WI38 (cell line): ENCODE results near the gene STRIP2.
"Not testable (repeated sequence)": the region's sequence is repeated elsewhere in the genome, so short reads cannot be mapped to it uniquely, and the experiment has no call there.

Experiments
- H3K4me3 ChIP-seq: 2 replicates; pipeline ENCODE4 v1.5.1; 2011; ENCODE audit warnings: low read depth, mild to moderate bottlenecking, control low read depth, low read length
- TF ChIP-seq, protein P1 (sequence below): IDR thresholded peaks from 2 replicates; pipeline ENCODE4 v1.5.1; 2012; ENCODE audit warnings: low read depth, mild to moderate bottlenecking, control low read depth, low read length

The STRIP2 gene

DNA sequence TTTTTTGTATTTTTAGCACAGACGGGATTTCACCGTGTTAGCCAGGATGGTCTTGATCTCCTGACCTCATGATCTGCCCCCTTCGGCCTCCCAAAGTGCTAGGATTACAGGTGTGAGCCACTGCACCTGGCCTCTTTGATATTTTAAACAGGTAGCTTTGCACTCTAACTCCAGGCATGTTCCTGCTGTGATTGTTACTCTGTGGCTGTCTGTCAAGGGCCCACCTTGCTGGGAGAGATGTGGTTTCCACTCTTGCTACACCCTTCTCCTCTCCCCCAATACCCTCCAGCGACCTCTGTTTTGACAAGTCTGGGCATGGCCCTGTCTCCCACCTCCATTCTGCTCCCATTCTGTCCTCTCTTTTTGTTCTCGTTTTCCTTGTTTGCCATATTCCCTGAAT lies 85.2 kb downstream of the STRIP2 start:
- no peak overlapping the region for H3K4me3 ChIP-seq
- TF ChIP-seq, protein P1, sequence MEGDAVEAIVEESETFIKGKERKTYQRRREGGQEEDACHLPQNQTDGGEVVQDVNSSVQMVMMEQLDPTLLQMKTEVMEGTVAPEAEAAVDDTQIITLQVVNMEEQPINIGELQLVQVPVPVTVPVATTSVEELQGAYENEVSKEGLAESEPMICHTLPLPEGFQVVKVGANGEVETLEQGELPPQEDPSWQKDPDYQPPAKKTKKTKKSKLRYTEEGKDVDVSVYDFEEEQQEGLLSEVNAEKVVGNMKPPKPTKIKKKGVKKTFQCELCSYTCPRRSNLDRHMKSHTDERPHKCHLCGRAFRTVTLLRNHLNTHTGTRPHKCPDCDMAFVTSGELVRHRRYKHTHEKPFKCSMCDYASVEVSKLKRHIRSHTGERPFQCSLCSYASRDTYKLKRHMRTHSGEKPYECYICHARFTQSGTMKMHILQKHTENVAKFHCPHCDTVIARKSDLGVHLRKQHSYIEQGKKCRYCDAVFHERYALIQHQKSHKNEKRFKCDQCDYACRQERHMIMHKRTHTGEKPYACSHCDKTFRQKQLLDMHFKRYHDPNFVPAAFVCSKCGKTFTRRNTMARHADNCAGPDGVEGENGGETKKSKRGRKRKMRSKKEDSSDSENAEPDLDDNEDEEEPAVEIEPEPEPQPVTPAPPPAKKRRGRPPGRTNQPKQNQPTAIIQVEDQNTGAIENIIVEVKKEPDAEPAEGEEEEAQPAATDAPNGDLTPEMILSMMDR: no peak

DNA sequence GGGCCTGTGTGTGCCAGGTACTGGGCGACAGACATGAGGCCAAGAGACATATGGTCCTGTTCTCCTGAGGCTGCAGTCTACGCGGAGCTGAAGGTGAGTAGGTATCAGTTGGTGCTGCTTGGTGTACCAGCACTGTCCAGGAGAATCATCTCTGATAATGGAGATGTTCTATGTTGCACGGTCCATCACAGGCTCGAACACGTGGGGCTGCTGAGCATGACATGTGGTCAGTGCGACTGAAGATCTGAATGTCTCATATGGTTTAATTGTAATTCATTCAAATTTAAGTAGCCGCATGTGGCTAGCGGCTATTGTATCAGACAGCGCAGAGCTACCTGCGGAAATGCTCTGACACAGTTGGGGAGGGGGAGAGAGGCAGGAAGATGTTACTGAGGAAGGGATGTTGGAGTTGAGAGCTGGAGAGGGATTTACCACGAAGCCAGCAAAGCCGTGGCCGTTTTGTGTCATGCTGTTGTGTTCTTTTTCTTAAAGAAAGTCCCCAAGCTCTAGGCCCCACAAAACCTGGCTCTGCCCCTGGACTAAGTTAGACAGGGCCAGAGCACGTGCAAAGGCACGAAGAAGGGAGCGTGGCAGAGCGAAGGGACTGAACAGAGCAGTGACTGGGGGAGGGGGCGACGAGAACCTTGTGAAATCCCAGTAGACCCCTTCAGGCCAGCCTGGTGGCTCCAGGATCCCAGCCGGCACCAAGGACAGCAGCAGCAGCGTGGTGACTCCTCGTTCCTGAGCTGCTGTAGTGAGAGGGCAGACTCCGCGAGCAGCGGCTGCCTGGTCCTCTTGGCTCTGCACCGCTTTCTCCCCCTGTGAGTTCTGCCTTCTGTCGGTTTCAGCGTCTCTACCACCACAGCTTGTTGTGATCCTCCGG lies 88.1 kb downstream of the STRIP2 start:
- TF ChIP-seq, protein P1: no peak
- H3K4me3 ChIP-seq: no peak overlapping the region

DNA sequence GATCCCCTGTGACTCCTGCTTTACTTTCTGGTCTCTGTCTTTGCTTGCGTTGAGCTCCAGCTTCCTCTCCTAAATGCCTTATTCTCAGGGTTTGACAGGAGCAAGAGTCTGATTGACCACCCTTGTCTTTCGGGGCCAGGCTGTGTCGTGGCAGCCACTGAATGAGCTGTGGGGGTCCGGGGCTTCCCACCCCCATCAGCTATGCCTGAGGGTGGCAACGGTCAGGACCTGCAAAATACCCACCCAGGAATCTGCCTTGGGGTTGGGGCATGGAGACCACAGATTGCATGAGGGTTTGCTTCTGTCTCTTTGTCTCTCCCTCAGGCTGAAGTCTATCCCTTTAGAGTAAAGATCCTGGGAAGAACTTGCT lies 88.7 kb downstream of the STRIP2 start:
- no peak overlapping the region for H3K4me3 ChIP-seq
- TF ChIP-seq, protein P1: no peak

DNA sequence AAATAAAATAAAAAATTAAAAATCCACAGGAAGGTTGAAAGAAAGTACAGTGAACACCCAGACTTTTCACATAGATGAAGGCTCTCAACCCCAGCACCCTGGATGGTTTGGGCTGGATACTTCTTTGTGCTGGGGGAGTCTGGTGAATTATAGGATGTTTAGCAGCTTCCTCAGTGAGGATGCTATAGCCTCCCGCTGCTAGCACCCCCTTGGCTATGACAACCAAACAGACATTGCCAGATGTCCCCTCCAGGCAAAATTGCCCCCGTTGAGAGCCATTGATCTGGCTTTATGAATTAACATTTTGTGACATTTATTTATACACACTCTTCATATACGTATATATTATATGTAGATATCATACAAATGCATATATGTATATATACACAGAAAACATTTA lies 89.7 kb downstream of the STRIP2 start:
- TF ChIP-seq, protein P1: no peak
- no peak overlapping the region for H3K4me3 ChIP-seq

DNA sequence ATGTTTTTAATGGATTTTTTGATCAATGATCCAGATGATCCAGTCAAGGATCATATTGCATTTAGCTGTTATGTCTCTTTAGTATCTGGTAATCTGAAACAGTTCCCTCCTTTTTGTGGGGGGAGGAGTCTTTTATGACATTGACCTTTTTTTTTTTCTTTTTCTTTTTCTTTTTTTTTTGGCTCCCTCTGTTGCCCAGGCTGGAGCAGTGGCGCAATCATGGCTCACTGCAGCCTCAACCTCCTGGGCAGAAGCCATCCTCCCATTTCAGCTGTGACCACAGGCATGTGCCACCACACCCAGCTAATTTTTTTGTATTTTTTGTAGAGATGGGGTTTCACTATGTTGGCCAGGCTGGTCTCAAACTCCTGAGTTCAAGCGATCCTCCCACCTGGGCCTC lies 90.2 kb downstream of the STRIP2 start:
- not testable (repeated sequence) for H3K4me3 ChIP-seq

DNA sequence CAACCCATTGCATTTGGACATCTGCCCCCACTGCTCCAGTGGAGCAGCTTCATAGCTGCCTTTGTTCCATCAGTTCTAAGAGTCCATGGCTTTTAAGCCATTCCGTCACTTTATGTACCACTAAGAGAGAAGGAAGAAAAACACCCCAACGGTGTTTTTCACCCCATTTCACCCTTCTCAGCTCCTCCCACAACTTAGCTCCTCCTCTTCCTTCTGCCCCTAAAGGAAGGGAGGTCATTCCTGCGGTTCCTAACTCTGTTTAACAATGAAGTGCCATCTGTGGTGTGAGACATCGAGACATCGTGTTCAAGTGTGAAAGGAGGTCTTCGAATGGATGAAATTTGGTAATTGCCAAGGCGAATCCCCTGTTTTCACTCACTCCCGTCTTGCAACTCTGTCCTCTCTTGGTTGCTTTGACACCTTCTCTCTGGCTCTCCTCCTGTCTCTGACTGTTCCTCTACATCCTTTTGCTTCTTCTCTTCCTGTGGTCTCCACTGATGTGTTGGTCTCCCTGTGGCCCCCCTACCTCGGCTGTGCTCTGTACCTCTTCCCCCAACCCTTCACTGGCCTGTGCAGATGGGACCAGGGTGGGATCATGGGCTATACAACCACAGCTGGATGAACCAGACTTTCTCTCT lies 91.1 kb downstream of the STRIP2 start:
- no peak overlapping the region for H3K4me3 ChIP-seq
- TF ChIP-seq, protein P1: no peak

DNA sequence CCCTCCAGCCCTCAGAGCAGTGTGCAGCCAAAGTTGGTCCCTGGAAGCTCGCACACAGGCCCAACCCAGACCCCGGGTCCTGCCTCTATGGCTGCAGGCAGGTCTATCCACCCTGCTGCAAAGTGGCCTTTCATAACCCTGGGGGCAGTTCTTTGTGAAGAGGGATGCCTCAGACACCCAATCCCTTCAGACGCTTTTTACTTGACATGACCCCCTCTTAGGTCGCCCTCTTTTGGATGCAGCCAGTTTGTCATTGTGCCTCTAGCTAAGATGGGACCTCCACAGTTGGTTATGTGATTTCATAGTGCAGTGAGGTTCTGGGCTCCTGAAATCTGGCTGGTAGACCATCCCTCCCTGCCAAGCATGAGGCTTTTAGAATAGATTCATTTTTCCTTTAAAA lies 95.4 kb downstream of the STRIP2 start:
- H3K4me3 ChIP-seq: no peak overlapping the region
- TF ChIP-seq, protein P1: no peak
